K562 (cell line): Measurements from ENCODE around the gene LUC7L. TPM values are rescaled to one million over a fixed set of nuclear protein-coding genes. Genes with fewer than 3 reads are reported as not detected.

Source experiments
- ATF4 ChIP-seq: fragments of 450-650 bp; formaldehyde crosslinking; IDR thresholded peaks from 2 replicates; pipeline ENCODE4 v1.4.0; 2022; ENCODE audit warnings: mild to moderate bottlenecking, moderate library complexity
- DNMT1 ChIP-seq: fragments of 450-650 bp; IDR thresholded peaks from 2 replicates; pipeline ENCODE4 v1.6.1; 2016; ENCODE audit warnings: antibody characterized with exemption, mild to moderate bottlenecking
- E2F8 ChIP-seq: fragments of 450-650 bp; IDR thresholded peaks from 2 replicates; pipeline ENCODE4 v1.7.1; 2018; ENCODE audit warnings: mild to moderate bottlenecking, low read depth; ENCODE audit not compliant: partially characterized antibody
- ETV1 ChIP-seq: fragments of 450-650 bp; conservative IDR thresholded peaks from 2 replicates; pipeline ENCODE4 v1.6.1; 2016; ENCODE audit warnings: missing genetic modification characterization, control low read depth, low read depth, missing compliant biosample characterization
- FOXA1 ChIP-seq: fragments of 450-650 bp; IDR thresholded peaks from 2 replicates; pipeline ENCODE4 v1.6.1; 2016; ENCODE audit warnings: mild to moderate bottlenecking, borderline replicate concordance
- KAT8 ChIP-seq: fragments of 450-650 bp; IDR thresholded peaks from 2 replicates; pipeline ENCODE4 v1.6.1; 2016; ENCODE audit warnings: low read depth, mild to moderate bottlenecking
- NFIC ChIP-seq: fragments of 450-650 bp; IDR thresholded peaks from 2 replicates; pipeline ENCODE4 v1.6.1; 2017; ENCODE audit warnings: mild to moderate bottlenecking, inconsistent platforms
- SAFB ChIP-seq: fragments of 200-400 bp; formaldehyde crosslinking; IDR thresholded peaks from 2 replicates; pipeline ENCODE4 v1.6.1; 2017; ENCODE audit warnings: low read depth, low read length, borderline replicate concordance
- SNRNP70 ChIP-seq: fragments of 200-400 bp; formaldehyde crosslinking; optimal IDR thresholded peaks from 2 replicates; pipeline ENCODE3; 2017; ENCODE audit warnings: low read depth, low read length
- SP2 ChIP-seq: IDR thresholded peaks from 2 replicates; pipeline ENCODE4 v1.6.1; 2011; ENCODE audit warnings: mild to moderate bottlenecking, low read depth, low read length, moderate library complexity; ENCODE audit not compliant: poor library complexity, severe bottlenecking; ENCODE audit errors: extremely low read depth
- TBL1XR1 ChIP-seq, 2 experiments: IDR thresholded peaks; 2 replicates each; pipeline ENCODE4 v1.6.1; 2012; ENCODE audit warnings: improper control_type of control experiment in 2 of 2, low read length in 2 of 2, mild to moderate bottlenecking in 1 of 2
- TEAD1 ChIP-seq, 2 experiments: fragments of 450-650 bp in 1 of 2; sonication (generic) in 1 of 2; formaldehyde crosslinking; IDR thresholded peaks; 2 replicates each; pipeline versions ENCODE4 v1.4.0 to v1.8.0; 2020 to 2022; ENCODE audit warnings: mild to moderate bottlenecking in 2 of 2, missing genetic modification reagents in 1 of 2
- ZNF232 ChIP-seq: sonication (generic); formaldehyde crosslinking; IDR thresholded peaks from 2 replicates; pipeline ENCODE4 v1.8.0; 2022; ENCODE audit warnings: mild to moderate bottlenecking, missing genetic modification reagents
- ZNF668 ChIP-seq: fragments of 250-450 bp; sonication (Bioruptor Pico); IDR thresholded peaks from 2 replicates; pipeline ENCODE4 v1.8.0; 2022; ENCODE audit warnings: mild to moderate bottlenecking, inconsistent platforms
- polyA plus RNA-seq, 8 experiments: library from polyadenylated mRNA; depleted of rRNA in 4 of 8; stranded (reverse) in 5 of 8; unstranded in 3 of 8; fragments of >200 nt; fragmentation: Nextera tagmentation in 2 of 8; fragmentation: Illumina TruSeq in 1 of 8; extraction: Ambion mirVana in 2 of 8; extraction: Trizol in 1 of 8; gene quantifications; 2 replicates each; pipeline versions ENCODE4 v1.2.1 to v1.2.3, GENCODE V29; 2011 to 2014; ENCODE audit warnings: inconsistent platforms in 1 of 8, missing spikeins in 1 of 8
- total RNA-seq, 7 experiments: library from RNA; depleted of rRNA in 6 of 7; stranded (reverse); fragments of >200 nt in 6 of 7; fragmentation: Illumina TruSeq in 2 of 7; extraction: Trizol in 2 of 7; gene quantifications; 2 replicates each; pipeline versions ENCODE4 v1.2.1 to v1.2.3, GENCODE V29; 2011 to 2021; ENCODE audit warnings: low replicate concordance in 1 of 7
- TF ChIP-seq, protein P1 (sequence below), 2 experiments: IDR thresholded peaks; 2 replicates each; pipeline ENCODE4 v1.6.1; 2012; ENCODE audit warnings: improper control_type of control experiment in 2 of 2, low read depth in 2 of 2, low read length in 2 of 2, borderline replicate concordance in 1 of 2
- TF ChIP-seq, protein P2 (sequence below): fragments of 250-450 bp; sonication (Bioruptor Pico); IDR thresholded peaks from 2 replicates; pipeline ENCODE4 v1.5.0; 2021; ENCODE audit warnings: mild to moderate bottlenecking, moderate library complexity
- TF ChIP-seq, protein P3 (sequence below): fragments of 450-650 bp; formaldehyde crosslinking; IDR thresholded peaks from 2 replicates; pipeline ENCODE4 v1.4.0; 2022; ENCODE audit warnings: missing genetic modification characterization

Gene LUC7L
- total and polyA plus RNA-seq, 9 of the 15 experiments (the other 6 are each of a cell fraction or from before 2014, with no cell fraction given), result 1.7 to 93.3 (median 59.5) TPM

- TF ChIP-seq TEAD1 (CRISPR knock-in tag; IDR thresholded peaks at IDR 0.05) (no peak), TBL1XR1 (IDR thresholded peaks at IDR 0.05; ENCODE audit: low read length in 2 of 2) (no peak), SP2 (no peak), FOXA1 (no peak), ATF4 (no peak), SAFB (no peak), NFIC (no peak), KAT8 (no peak), SNRNP70 (no peak), E2F8 (no peak), DNMT1 (no peak), ZNF232 (no peak), ETV1 (tag) (no peak), ZNF668 (CRISPR knock-in tag) (no peak)
- TF ChIP-seq, protein P1, sequence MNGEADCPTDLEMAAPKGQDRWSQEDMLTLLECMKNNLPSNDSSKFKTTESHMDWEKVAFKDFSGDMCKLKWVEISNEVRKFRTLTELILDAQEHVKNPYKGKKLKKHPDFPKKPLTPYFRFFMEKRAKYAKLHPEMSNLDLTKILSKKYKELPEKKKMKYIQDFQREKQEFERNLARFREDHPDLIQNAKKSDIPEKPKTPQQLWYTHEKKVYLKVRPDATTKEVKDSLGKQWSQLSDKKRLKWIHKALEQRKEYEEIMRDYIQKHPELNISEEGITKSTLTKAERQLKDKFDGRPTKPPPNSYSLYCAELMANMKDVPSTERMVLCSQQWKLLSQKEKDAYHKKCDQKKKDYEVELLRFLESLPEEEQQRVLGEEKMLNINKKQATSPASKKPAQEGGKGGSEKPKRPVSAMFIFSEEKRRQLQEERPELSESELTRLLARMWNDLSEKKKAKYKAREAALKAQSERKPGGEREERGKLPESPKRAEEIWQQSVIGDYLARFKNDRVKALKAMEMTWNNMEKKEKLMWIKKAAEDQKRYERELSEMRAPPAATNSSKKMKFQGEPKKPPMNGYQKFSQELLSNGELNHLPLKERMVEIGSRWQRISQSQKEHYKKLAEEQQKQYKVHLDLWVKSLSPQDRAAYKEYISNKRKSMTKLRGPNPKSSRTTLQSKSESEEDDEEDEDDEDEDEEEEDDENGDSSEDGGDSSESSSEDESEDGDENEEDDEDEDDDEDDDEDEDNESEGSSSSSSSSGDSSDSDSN (IDR thresholded peaks at IDR 0.05; ENCODE audit: borderline replicate concordance in 1 of 2, low read depth in 2 of 2, low read length in 2 of 2), result no peak
- TF ChIP-seq, protein P2, sequence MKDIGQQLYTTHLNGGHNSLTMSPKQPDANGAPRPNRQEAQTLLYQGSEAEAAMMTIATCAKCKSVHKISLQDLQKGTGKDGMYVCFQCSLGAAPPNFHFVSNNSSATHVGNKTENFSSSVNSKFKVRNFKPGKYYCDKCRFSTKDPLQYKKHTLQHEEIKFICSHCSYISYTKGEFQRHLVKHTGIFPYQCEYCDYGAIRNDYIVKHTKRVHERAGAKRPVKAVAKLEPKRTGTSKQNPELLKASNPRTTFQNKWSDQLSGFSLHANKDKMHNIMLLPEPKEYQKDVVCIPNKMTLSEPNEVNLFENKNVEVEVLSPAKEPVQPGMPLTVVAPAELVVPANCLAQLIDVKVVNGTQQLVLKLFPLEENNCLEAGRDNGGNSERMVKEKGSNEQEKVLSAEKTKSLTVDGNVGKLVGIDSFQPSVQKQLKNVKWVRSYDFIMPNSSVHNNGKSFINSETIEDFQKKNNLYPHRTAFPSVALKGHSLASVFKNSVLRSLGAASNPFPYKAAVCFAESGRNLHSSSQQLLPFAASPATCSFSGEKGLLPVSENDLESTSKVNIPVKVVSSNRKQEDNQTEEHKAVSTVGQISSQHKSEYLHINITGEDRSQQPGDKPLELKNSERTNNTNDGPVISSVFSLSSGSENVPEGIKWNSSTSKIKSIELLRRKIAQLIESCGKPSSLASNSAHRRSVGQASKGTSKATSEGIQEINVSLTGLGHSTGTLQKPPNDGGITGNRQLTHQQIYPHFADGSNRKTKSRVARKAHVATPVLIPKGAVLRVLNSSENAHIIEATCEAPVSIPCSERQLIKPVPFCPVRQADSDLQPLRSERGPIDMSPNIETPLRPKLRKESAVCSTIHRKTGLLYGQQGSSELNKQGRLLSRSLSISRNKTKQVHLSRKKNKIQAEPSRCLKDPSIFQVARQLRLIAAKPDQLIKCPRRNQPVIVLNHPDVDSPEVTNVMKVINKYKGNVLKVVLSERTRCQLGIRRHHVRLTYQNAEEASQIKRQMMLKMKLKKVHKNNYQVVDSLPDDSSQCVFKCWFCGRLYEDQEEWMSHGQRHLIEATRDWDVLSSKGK (CRISPR knock-in tag), result no peak
- TF ChIP-seq, protein P3, sequence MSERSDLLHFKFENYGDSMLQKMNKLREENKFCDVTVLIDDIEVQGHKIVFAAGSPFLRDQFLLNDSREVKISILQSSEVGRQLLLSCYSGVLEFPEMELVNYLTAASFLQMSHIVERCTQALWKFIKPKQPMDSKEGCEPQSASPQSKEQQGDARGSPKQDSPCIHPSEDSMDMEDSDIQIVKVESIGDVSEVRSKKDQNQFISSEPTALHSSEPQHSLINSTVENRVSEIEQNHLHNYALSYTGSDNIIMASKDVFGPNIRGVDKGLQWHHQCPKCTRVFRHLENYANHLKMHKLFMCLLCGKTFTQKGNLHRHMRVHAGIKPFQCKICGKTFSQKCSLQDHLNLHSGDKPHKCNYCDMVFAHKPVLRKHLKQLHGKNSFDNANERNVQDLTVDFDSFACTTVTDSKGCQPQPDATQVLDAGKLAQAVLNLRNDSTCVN (CRISPR knock-in tag), result no peak
Measured at GRCh38 chr16:177981-178667, 51.1 kb downstream of the LUC7L start (continued).
